ENCODE data around the gene MRPL14.

Gene MRPL14

DNA sequence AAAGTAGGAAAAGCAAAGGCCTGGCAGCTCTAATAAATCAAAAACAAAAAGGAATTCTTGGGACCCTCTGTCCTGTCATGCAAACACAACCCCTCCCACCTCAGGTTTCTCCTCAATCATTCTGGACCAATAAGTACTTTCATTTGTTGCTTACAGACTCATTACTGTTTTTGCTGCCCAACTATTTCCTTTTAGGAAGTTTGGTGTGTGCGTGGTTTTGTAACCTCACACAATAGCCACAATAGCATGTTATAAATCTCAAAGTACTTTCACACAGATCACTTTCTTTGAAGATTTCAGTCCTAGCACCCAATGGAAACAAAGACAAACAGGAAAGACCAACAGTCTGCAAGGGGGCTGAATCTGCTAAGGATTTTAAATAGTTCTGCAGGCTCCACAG lies 4.5 kb downstream of the MRPL14 start:
- DNase-seq (ENCODE audit: low read depth) = no peak

DNA sequence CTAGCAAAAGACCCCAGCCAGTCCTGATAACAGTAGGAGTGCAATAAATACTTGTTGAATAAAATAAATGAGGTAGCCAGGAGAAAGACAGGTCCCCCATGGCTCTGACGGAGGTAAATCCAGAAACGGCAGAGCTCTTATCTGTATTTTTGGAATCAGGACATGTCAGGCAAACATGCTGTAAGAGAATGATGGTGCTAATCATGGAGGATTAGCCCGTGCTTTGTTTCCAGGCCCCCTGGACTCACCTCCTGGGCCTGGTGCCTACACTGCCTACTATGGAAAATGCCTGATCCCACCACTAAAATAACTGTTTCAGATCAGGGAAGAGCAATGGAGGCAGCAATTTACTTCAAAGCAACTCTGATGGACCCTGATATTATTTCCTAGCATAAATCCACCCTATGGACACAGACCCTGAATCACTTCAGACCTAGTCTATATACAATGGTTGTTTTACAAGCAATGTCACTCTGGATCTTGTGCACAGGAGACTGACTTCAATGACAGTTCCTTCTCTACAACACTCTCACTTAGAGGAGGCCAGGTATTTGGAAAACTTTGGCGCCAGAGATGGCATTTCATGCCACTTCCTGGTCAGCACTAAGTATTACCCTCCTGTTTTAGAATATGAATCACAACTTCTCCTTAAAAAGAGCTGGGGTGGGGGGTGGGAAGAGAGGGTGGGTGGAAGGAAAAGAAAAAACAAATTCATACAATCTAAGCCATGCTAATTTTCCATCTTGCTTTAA lies 6.4 kb downstream of the MRPL14 start:
- no peak for DNase-seq (ENCODE audit: low read depth)

- DNase-seq (ENCODE audit: low read depth) = no peak
Observed at GRCh38 chr6:44119704-44120262, 7.5 kb downstream of the MRPL14 start.

GRCh38 chr6:44117397-44118128 lies 9.7 kb downstream of the MRPL14 start:
- no peak for DNase-seq (ENCODE audit: low read depth)

GRCh38 chr6:44116641-44117382 lies 10.4 kb downstream of the MRPL14 start:
- peak; percentile 85 for DNase-seq (ENCODE audit: low read depth)

GRCh38 chr6:44115866-44116265 lies 11.4 kb downstream of the MRPL14 start:
- DNase-seq (ENCODE audit: low read depth) = no peak

DNA sequence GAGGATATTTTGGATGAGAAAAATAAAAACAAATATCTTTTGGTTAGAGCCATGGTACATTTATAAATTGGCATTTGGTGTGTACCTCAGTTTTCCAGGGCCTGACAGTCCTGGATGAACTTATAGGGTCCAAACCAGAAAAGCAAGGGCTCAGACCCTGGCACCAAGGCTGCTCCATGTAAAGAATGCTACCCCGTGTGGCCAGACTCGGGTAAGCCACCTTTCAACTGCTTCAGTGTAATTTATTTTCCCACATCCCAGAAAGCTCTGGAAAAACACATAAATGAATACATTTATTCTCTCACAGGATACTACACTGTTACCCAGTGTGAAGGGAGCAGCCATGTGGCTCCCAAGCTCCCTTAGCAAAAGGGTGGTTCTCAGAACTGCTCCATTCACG lies 13.8 kb downstream of the MRPL14 start:
- DNase-seq (ENCODE audit: low read depth) = no peak

DNA sequence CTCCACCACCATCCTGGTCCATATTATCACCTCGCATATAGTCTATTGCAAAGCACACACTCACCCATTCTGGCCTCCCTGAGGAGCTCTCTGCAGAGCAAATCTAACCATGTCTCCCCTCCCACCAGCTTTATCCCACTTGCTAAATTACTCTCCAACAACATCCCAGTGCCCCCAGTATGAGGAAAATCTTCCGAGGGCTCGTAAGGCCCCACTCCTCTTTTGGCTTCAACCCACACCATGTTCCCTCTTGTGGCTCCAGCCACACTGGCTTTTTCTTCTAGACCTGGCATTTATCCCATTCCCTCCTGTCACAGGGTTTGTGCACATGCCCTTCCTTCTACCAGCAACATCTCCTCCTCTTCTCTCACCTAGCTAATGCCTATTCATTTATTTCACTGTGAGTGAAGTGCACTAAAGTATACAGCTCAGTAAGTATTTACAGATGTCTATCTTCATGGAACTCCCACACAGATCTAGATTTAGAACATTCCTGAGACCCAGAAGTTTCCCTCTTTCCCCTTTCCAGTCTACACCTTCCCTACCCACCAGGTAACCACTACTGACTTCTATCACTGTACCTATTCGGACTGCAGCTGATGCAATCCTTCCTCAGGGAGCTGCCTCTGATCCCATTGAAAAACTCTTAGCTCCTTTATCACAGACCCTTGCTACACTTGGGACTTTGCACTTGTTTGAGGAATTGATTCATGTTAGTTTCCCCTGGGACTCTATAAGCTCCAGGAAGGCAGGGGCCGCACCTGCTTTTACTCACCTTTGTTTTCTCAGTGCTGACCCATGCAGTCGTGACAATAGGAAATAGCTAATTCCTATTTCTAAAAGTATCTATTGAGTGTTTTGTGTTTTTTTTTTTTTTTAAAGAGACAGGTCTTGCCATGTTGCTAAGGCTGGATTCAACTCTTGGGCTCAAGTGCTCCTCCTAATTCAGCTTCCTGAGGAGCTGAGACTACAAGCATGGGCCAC lies 15.5 kb downstream of the MRPL14 start:
- no peak for DNase-seq (ENCODE audit: low read depth)

- DNase-seq (ENCODE audit: low read depth) = no peak
Observed at GRCh38 chr6:44110966-44111365, 16.3 kb downstream of the MRPL14 start.

GRCh38 chr6:44110005-44110676 lies 17.1 kb downstream of the MRPL14 start:
- DNase-seq (ENCODE audit: low read depth) = no peak

DNA sequence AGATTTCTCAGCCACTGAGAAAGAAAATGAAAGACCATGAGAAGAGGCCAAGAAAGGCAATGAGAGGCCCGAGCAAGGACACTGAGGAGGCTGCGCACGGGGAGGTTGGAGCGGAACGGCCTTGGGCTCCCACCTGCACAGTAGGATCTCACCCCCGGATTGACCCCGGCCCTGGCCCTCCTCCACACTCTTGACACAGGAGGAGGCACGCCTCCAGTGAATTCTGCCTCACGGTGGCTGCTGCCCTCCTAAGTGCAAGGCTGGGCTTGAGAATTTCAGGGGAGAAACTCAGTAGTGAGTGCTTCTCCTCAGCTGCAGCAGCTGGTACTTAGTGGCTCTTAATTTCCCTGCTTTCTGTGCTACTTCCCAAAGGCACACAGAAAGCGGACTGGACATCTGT lies 18.0 kb downstream of the MRPL14 start:
- no peak for DNase-seq (ENCODE audit: low read depth)

DNA sequence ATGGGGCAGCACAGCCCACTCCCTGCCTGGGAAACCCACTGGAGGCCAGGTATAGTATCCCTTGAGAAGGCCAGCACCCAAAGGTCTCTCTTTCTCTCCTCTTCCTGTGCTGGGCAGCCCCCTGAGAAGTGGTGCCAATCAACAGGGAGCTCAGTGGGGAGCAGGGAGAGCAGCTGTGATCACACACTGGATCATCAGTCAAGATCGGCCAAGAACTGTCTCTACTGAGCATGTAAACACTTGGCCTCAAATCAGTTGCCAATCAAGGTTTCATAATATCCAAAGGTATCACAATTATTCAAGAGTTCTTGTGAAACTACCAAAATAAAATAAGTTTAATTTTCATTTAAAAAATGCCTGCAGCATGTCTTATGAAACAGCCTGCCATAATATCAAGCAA lies 18.8 kb downstream of the MRPL14 start:
- DNase-seq (ENCODE audit: low read depth) = no peak

DNA sequence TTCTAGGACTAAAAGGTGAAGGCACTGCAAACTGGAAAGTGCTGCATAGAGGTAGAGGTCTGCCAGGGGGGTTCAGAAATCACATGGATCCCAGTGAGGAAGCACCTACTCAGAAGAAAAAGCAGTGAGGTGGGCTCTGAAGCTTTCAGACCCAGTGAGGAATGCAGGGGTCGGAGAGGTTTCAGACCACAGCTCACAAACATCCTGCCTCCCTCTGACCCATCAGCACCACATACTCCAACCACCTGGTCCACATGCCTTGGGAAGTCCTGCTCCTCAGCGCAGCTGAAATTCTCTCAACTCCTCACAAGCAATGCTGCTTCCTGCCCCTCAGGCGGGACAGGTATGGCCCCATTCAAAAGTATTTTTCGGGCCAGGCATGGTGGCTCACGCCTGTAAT lies 20.2 kb downstream of the MRPL14 start:
- DNase-seq (ENCODE audit: low read depth) = no peak

DNA sequence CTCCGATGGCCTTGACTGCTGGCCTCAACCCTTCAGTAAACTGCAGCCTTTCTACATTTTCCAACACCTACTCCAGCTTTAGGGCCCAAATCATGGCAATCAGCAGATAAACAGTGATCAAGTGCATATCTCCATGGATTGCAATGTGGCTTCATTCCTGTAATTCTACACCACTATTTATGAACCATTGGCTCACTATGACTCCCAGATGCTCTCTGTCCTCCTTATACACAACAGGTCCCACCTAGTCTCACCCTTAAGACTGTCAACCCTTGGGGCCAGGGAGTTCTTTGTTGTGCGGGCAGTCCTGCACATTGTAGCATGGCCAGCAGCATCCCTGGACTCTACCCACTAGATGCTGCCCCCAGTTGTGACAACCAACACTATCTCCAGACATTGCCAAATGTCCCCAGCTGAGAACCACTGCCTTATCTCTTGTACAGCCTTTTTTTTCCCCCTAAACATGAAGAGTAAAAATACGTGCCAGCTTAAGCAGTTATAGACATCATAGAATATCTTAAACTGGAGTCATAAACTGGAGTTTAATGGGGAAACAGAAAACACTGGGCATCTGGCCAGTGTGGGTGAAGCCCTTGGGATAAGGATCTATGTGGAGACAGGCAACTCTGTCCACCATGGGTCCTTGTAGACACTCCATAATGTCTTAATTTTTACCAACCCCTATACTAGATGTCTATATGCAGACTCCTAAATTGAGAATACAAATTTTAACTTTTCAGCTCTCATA lies 21.1 kb downstream of the MRPL14 start:
- DNase-seq (ENCODE audit: low read depth) = no peak

DNA sequence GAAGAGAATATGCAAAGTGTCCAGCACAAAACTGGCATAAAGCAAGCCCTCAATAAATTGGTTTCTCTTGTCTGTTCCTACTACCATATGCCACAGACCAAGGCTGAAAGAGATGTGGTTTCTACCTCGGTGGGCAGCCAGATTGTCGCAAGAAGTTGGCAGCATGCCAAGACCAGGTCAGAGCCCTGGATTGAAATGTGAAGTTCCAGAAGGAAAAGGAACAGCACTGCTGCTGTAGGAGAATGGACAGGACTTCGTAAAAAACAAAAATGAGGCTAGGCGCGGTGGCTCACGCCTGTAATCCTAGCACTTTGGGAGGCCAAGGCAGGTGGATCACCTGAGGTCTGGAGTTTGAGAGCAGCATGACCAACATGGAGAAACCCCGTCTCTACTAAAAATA lies 22.1 kb downstream of the MRPL14 start:
- no peak for DNase-seq (ENCODE audit: low read depth)

DNA sequence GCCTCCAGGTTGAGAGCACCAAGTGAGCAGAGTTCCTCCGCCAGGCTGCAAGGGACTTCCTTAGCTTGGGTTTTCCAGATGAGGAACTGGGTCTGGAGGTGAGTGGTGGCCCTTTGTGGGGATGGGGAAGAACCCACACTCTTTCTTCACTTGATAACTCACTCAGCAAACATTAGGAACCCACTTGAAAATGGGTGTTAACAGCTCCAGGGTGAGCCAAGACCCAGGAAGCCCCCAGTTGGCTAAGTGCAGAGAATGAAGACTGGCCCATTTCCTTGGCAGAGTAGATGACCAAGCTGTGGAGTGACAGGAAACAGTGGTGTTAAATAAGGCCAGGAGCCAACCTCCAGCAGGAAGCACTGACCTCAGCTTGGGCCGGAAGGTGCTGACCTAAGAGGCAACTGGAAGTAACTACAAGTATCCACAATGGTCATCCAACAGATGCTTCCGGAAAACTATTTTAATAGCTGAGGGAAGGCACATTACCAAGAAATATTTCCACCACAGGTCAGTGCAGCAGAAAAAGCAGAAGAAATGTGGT lies 22.7 kb downstream of the MRPL14 start:
- DNase-seq (ENCODE audit: low read depth) = no peak

DNA sequence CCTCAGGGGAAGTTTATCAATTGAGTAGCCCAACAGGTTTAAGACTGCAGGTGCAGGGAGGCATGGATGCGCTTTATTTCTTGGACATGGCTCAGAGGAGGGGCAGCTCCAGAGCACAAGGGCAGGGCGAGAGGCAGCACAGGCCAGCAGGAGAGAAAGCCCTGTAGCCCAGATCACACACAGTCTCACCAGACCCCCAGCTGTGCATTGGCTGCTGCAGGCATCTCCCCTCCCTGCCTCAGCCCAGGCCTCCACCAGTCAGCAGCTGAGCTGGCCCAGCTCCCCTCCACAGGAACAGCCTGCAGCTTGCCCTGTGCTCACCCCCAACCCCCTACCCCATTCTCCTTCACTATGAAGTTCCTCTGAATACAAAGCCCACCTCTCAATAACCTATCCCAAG lies 24.7 kb downstream of the MRPL14 start:
- no peak for DNase-seq (ENCODE audit: low read depth)

DNA sequence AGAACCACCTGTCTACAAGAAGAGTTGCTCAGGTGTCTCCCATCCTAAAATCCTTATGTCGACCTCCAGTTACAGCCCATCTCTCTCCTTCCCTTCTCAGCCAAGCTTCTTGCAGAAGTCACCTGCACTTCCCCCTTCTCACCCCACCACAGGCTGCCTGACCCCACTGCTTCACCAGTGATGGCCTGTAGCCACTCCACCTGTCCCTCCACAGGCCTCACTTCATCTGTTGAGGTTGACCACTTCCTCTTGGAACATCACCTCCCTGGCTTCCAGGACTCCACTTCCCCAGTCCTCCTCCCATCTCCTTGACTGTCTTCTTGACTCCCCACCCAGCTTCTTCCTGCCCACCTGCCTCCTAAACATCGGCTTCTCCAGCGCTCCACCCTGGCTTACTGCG lies 25.4 kb downstream of the MRPL14 start:
- DNase-seq (ENCODE audit: low read depth) = no peak

DNA sequence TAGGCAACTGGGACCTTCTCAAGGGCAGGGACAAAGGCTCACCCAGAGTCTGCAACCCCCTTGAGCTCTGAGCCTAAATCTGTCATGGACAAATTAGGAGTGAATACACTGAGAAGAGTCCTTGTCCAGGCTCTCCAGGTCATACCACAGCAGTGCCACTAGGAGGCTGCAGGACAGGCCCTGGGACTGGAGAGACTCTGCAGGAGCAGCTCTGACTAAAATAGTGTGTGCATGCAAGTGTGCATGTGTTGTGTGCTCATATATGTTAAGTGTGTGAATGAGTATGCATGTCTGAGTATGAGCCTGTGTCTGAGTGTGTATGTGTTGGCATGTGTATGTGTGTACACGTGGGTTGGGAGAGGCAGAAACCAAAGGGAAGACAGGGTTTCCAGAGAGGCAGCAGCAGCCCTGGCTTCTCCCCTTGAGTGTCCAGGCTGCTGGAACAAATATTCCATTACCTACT lies 27.1 kb downstream of the MRPL14 start:
- no peak for DNase-seq (ENCODE audit: low read depth)

DNA sequence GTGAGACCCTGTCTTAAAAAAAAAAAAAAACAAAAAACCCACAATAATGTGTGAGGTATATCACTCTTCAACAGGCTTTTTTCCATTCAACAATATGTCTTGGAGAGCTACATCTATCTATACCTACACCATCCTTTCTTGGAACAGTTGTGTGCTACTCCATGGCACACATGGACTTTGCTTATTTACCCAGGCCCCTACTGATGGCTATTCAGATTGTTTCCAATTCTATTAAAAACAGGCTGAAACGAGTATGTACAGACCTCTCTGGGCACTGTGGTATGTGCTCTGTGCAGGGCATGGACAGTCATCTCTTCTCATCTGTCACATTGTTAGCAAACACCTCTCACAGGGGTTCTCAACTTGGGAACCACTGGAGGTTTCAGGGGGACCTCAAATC lies 28.1 kb downstream of the MRPL14 start:
- DNase-seq (ENCODE audit: low read depth) = no peak

All from GM04504 (cell line).